ENCODE data around the gene TWIST2.

The TWIST2 gene

GRCh38 chr2:238857959-238858358, 10.1 kb downstream of the TWIST2 start:
- Mint-ChIP-seq H3K4me3 (no peak overlapping the region), H3K36me3 (ENCODE audit: low read depth) (peaks cover 15% of the 10 kb centered on the region), H3K27me3 (ENCODE audit: low read depth) (peaks cover 67% of the 10 kb centered on the region), H3K27ac (no peak overlapping the region), H3K4me1 (peaks cover 29% of the 10 kb centered on the region), H3K9me3 (no peaks in the 10 kb centered on the region)
- TF ChIP-seq CTCF (IDR thresholded peaks at IDR 0.05; ENCODE audit: unreplicated experiment in 3 of 3), result no peak

- no peaks in the 10 kb centered on the region for H3K9me3 Mint-ChIP-seq
- TF ChIP-seq CTCF (IDR thresholded peaks at IDR 0.05; ENCODE audit: unreplicated experiment in 3 of 3), result no peak
Measured at GRCh38 chr2:238859636-238860347, 11.9 kb downstream of the TWIST2 start.

GRCh38 chr2:238861013-238861730, 13.3 kb downstream of the TWIST2 start:
- no peak overlapping the region for H3K4me3 Mint-ChIP-seq
- peaks cover 41% of the 10 kb centered on the region for H3K27me3 Mint-ChIP-seq (ENCODE audit: low read depth)
- no peak for TF ChIP-seq CTCF (IDR thresholded peaks at IDR 0.05; ENCODE audit: unreplicated experiment in 3 of 3)
- H3K4me1 Mint-ChIP-seq, result peaks cover 24% of the 10 kb centered on the region
- no peaks in the 10 kb centered on the region for H3K36me3 Mint-ChIP-seq (ENCODE audit: low read depth)
- H3K27ac Mint-ChIP-seq, result peak overlapping the region in 1 of 3 experiments; percentile 35
- H3K9me3 Mint-ChIP-seq, result no peaks in the 10 kb centered on the region

More at GRCh38 chr2:238859636-238860347, 11.9 kb downstream of the TWIST2 start:
- Mint-ChIP-seq H3K27me3 (ENCODE audit: low read depth) (peaks cover 55% of the 10 kb centered on the region), H3K36me3 (ENCODE audit: low read depth) (peaks cover 5% of the 10 kb centered on the region), H3K4me1 (peaks cover 29% of the 10 kb centered on the region), H3K27ac (no peak overlapping the region), H3K4me3 (no peak overlapping the region)

GRCh38 chr2:238861766-238862315, 14.0 kb downstream of the TWIST2 start:
- Mint-ChIP-seq H3K27ac (peak overlapping the region in 1 of 3 experiments; percentile 35), H3K9me3 (no peaks in the 10 kb centered on the region), H3K27me3 (ENCODE audit: low read depth) (peaks cover 41% of the 10 kb centered on the region), H3K4me3 (no peak overlapping the region), H3K4me1 (peaks cover 28% of the 10 kb centered on the region), H3K36me3 (ENCODE audit: low read depth) (no peaks in the 10 kb centered on the region)
- TF ChIP-seq CTCF (IDR thresholded peaks at IDR 0.05; ENCODE audit: unreplicated experiment in 3 of 3), result no peak

GRCh38 chr2:238862701-238863100, 14.8 kb downstream of the TWIST2 start:
- peaks cover 36% of the 10 kb centered on the region for H3K4me1 Mint-ChIP-seq

More at GRCh38 chr2:238862701-238863100, 14.8 kb downstream of the TWIST2 start:
- no peak overlapping the region for H3K4me3 Mint-ChIP-seq
- H3K27me3 Mint-ChIP-seq (ENCODE audit: low read depth), result peaks cover 40% of the 10 kb centered on the region
- H3K9me3 Mint-ChIP-seq, result no peaks in the 10 kb centered on the region
- TF ChIP-seq CTCF (IDR thresholded peaks at IDR 0.05; ENCODE audit: unreplicated experiment in 3 of 3), result no peak
- no peaks in the 10 kb centered on the region for H3K36me3 Mint-ChIP-seq (ENCODE audit: low read depth)
- peak overlapping the region in 1 of 3 experiments; percentile 21 for H3K27ac Mint-ChIP-seq
